PFSK-1 (cell line): ENCODE measurements around the gene GTPBP2.

ENCODE experiments used
- POLR2AphosphoS5 ChIP-seq: IDR thresholded peaks from 2 replicates; pipeline ENCODE4 v1.6.1; 2012; ENCODE audit warnings: low read depth, mild to moderate bottlenecking, control low read depth, low read length, moderate library complexity
- TF ChIP-seq, protein P1 (sequence below), 2 experiments: IDR thresholded peaks; 2 replicates each; pipeline versions ENCODE4 v1.6.1 to v1.8.0; 2011 to 2012; ENCODE audit warnings: low read depth in 2 of 2, low read length in 2 of 2, control low read depth in 1 of 2, inconsistent platforms in 1 of 2, mild to moderate bottlenecking in 1 of 2, moderate library complexity in 1 of 2; ENCODE audit not compliant: insufficient read depth in 1 of 2

DNA sequence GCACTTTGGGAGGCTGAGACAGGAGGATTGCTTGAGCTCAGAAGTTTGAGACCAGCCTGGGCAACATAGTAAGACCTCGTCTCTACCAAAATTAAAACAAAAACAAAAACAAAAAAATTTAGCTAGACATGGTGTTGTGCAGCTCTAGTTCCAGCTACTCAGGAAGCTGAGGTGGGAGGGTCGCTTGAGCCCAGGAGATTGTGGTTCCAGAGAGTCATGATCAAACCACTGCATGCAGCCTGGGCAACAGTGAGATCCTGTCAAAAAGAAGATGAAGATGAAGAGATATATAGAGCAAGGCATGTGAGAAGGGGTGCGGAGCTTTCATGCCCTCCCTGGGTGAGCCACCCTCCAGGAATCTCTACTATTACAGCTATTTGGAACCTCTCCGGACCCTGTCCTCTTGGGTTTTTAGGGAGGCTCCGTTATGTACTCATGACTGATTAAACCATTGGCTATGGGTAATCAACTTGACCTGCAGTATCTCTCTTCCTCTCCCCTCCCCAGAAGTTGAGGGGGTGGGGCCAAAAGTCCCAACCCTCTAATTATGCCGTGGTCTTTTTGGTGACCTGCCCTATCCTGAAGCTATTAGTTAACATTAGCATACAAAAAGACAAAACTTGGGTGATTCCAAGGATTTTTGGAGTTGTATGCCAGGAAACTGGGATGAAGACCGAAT lies 44.0 kb downstream of the GTPBP2 start:
- TF ChIP-seq, protein P1, sequence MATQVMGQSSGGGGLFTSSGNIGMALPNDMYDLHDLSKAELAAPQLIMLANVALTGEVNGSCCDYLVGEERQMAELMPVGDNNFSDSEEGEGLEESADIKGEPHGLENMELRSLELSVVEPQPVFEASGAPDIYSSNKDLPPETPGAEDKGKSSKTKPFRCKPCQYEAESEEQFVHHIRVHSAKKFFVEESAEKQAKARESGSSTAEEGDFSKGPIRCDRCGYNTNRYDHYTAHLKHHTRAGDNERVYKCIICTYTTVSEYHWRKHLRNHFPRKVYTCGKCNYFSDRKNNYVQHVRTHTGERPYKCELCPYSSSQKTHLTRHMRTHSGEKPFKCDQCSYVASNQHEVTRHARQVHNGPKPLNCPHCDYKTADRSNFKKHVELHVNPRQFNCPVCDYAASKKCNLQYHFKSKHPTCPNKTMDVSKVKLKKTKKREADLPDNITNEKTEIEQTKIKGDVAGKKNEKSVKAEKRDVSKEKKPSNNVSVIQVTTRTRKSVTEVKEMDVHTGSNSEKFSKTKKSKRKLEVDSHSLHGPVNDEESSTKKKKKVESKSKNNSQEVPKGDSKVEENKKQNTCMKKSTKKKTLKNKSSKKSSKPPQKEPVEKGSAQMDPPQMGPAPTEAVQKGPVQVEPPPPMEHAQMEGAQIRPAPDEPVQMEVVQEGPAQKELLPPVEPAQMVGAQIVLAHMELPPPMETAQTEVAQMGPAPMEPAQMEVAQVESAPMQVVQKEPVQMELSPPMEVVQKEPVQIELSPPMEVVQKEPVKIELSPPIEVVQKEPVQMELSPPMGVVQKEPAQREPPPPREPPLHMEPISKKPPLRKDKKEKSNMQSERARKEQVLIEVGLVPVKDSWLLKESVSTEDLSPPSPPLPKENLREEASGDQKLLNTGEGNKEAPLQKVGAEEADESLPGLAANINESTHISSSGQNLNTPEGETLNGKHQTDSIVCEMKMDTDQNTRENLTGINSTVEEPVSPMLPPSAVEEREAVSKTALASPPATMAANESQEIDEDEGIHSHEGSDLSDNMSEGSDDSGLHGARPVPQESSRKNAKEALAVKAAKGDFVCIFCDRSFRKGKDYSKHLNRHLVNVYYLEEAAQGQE (IDR thresholded peaks at IDR 0.05; ENCODE audit: insufficient read depth in 1 of 2, low read depth in 2 of 2, low read length in 2 of 2): no peak
- TF ChIP-seq POLR2AphosphoS5: no peak
